Activated naive CD4-positive, alpha-beta T cell treated with anti-CD3 and anti-CD28 coated beads, Interleukin-2, amount 10 ng/mL, durations not matched to agents 7 days and 5 days (primary cell): ENCODE data around the gene GPATCH8.

Experiments used
- CTCF ChIA-PET: fragments of 350-600 bp; sonication (Branson Sonifier 250); formaldehyde crosslinking; loops from one replicate; lab custom pipeline; 2021; ENCODE audit warnings: antibody characterized with exemption; lab: Charles Lee
- DNase-seq: peaks from one replicate; pipeline ENCODE4 v3.0.0-alpha.2; 2020
- H3K27ac Mint-ChIP-seq: one replicate; pipeline ENCODE4 v1.8.0; 2021; ENCODE audit warnings: mild to moderate bottlenecking, moderate library complexity, mixed read lengths
- H3K27me3 Mint-ChIP-seq: one replicate; pipeline ENCODE4 v1.8.0; 2021; ENCODE audit warnings: mild to moderate bottlenecking, mixed read lengths
- H3K36me3 Mint-ChIP-seq: one replicate; pipeline ENCODE4 v1.8.0; 2021; ENCODE audit warnings: mixed read lengths
- H3K4me1 Mint-ChIP-seq: one replicate; pipeline ENCODE4 v1.8.0; 2021; ENCODE audit warnings: mixed read lengths
- H3K4me3 Mint-ChIP-seq: one replicate; pipeline ENCODE4 v1.8.0; 2021; ENCODE audit warnings: mild to moderate bottlenecking, moderate library complexity, mixed read lengths
- H3K9me3 Mint-ChIP-seq: one replicate; pipeline ENCODE4 v1.8.0; 2021; ENCODE audit warnings: mixed read lengths

GPATCH8 gene

GRCh38 chr17:44387804-44388203 lies 115.4 kb downstream of the GPATCH8 start:
- H3K27me3 Mint-ChIP-seq: peaks cover 62% of the 10 kb centered on the region
- CTCF ChIA-PET: interaction anchor here (0.6 kb wide), 1 partner anchor 178 kb away, joined by 3 read pairs; no protein-coding TSS in a partner anchor

GRCh38 chr17:44386182-44386525 lies 117.1 kb downstream of the GPATCH8 start:
- DNase-seq: no peak
- Mint-ChIP-seq H3K4me1 (peaks cover 15% of the 10 kb centered on the region), H3K4me3 (peak overlapping the region; percentile 69), H3K36me3 (no peaks in the 10 kb centered on the region), H3K27ac (no peak overlapping the region), H3K9me3 (no peaks in the 10 kb centered on the region), H3K27me3 (peaks cover 77% of the 10 kb centered on the region)
- CTCF ChIA-PET: interaction anchor here (2.2 kb wide), 1 partner anchor 137 kb away, joined by 12 read pairs; no protein-coding TSS in a partner anchor

More at GRCh38 chr17:44387804-44388203, 115.4 kb downstream of the GPATCH8 start:
- DNase-seq: no peak
- no peak overlapping the region for H3K27ac Mint-ChIP-seq
- H3K4me3 Mint-ChIP-seq: no peak overlapping the region
- H3K4me1 Mint-ChIP-seq: peaks cover 15% of the 10 kb centered on the region
- H3K36me3 Mint-ChIP-seq: no peaks in the 10 kb centered on the region
- no peaks in the 10 kb centered on the region for H3K9me3 Mint-ChIP-seq

GRCh38 chr17:44385287-44386181 lies 117.7 kb downstream of the GPATCH8 start:
- Mint-ChIP-seq H3K36me3 (no peaks in the 10 kb centered on the region), H3K9me3 (no peaks in the 10 kb centered on the region), H3K27me3 (peaks cover 83% of the 10 kb centered on the region), H3K4me3 (peak overlapping the region; percentile 69), H3K27ac (no peak overlapping the region), H3K4me1 (peaks cover 15% of the 10 kb centered on the region)
- DNase-seq: peak; percentile 91
- CTCF ChIA-PET: interaction anchor here (1.3 to 2.2 kb wide), 2 partner anchors 10 to 138 kb away, joined by 3 to 12 read pairs; no protein-coding TSS in a partner anchor

- CTCF ChIA-PET: interaction anchor here (1.3 to 2.2 kb wide), 2 partner anchors 9 to 138 kb away, joined by 3 to 12 read pairs; no protein-coding TSS in a partner anchor
- Mint-ChIP-seq H3K4me1 (peaks cover 15% of the 10 kb centered on the region), H3K27me3 (peaks cover 87% of the 10 kb centered on the region), H3K4me3 (peak overlapping the region; percentile 69), H3K36me3 (no peaks in the 10 kb centered on the region), H3K9me3 (no peaks in the 10 kb centered on the region), H3K27ac (no peak overlapping the region)
- DNase-seq: no peak
These were observed 118.4 kb downstream of the GPATCH8 start for GRCh38 chr17:44384823-44385286.

GRCh38 chr17:44384281-44384822 lies 118.9 kb downstream of the GPATCH8 start:
- Mint-ChIP-seq H3K36me3 (no peaks in the 10 kb centered on the region), H3K9me3 (no peaks in the 10 kb centered on the region), H3K27ac (no peak overlapping the region), H3K4me3 (peak overlapping the region; percentile 50), H3K4me1 (peaks cover 11% of the 10 kb centered on the region), H3K27me3 (peaks cover 82% of the 10 kb centered on the region)
- CTCF ChIA-PET: interaction anchor here (1.3 to 2.2 kb wide), 2 partner anchors 8 to 139 kb away, joined by 3 to 12 read pairs; no protein-coding TSS in a partner anchor
- no peak for DNase-seq

- CTCF ChIA-PET: no interaction called here
- Mint-ChIP-seq H3K9me3 (no peaks in the 10 kb centered on the region), H3K4me3 (no peak overlapping the region), H3K27me3 (peaks cover 77% of the 10 kb centered on the region), H3K27ac (no peak overlapping the region), H3K4me1 (peaks cover 9% of the 10 kb centered on the region), H3K36me3 (no peaks in the 10 kb centered on the region)
- DNase-seq: no peak
These were observed 119.3 kb downstream of the GPATCH8 start for GRCh38 chr17:44383861-44384260.

- H3K4me1 Mint-ChIP-seq: peaks cover 9% of the 10 kb centered on the region
- H3K27me3 Mint-ChIP-seq: peaks cover 80% of the 10 kb centered on the region
- no peak overlapping the region for H3K27ac Mint-ChIP-seq
- no peaks in the 10 kb centered on the region for H3K9me3 Mint-ChIP-seq
- DNase-seq: no peak
- no peaks in the 10 kb centered on the region for H3K36me3 Mint-ChIP-seq
- CTCF ChIA-PET: no interaction called here
- H3K4me3 Mint-ChIP-seq: no peak overlapping the region
These were observed 119.8 kb downstream of the GPATCH8 start for GRCh38 chr17:44383363-44383762.

- Mint-ChIP-seq H3K27me3 (peaks cover 80% of the 10 kb centered on the region), H3K4me1 (peaks cover 9% of the 10 kb centered on the region), H3K4me3 (no peak overlapping the region), H3K9me3 (no peaks in the 10 kb centered on the region), H3K27ac (no peak overlapping the region), H3K36me3 (no peaks in the 10 kb centered on the region)
- CTCF ChIA-PET: no interaction called here
- DNase-seq: no peak
These were observed 120.3 kb downstream of the GPATCH8 start for GRCh38 chr17:44382917-44383316.

GRCh38 chr17:44381810-44382305 lies 121.3 kb downstream of the GPATCH8 start:
- no peak overlapping the region for H3K4me3 Mint-ChIP-seq
- H3K27me3 Mint-ChIP-seq: peaks cover 77% of the 10 kb centered on the region
- H3K36me3 Mint-ChIP-seq: no peaks in the 10 kb centered on the region
- H3K27ac Mint-ChIP-seq: no peak overlapping the region
- DNase-seq: no peak
- CTCF ChIA-PET: no interaction called here
- H3K9me3 Mint-ChIP-seq: no peaks in the 10 kb centered on the region
- peaks cover 9% of the 10 kb centered on the region for H3K4me1 Mint-ChIP-seq

- H3K4me3 Mint-ChIP-seq: no peak overlapping the region
- peaks cover 6% of the 10 kb centered on the region for H3K4me1 Mint-ChIP-seq
- no peaks in the 10 kb centered on the region for H3K36me3 Mint-ChIP-seq
- no peaks in the 10 kb centered on the region for H3K9me3 Mint-ChIP-seq
- no peak for DNase-seq
- CTCF ChIA-PET: no interaction called here
- no peak overlapping the region for H3K27ac Mint-ChIP-seq
- H3K27me3 Mint-ChIP-seq: peaks cover 75% of the 10 kb centered on the region
These were observed 122.4 kb downstream of the GPATCH8 start for GRCh38 chr17:44380767-44381166.

- Mint-ChIP-seq H3K4me1 (peaks cover 5% of the 10 kb centered on the region), H3K27me3 (peaks cover 71% of the 10 kb centered on the region)
These were observed 123.3 kb downstream of the GPATCH8 start for GRCh38 chr17:44379887-44380286.

GRCh38 chr17:44378171-44378705 lies 125.0 kb downstream of the GPATCH8 start:
- Mint-ChIP-seq H3K27ac (no peak overlapping the region), H3K27me3 (peaks cover 70% of the 10 kb centered on the region), H3K36me3 (no peaks in the 10 kb centered on the region), H3K9me3 (no peaks in the 10 kb centered on the region), H3K4me1 (no peaks in the 10 kb centered on the region), H3K4me3 (no peak overlapping the region)
- CTCF ChIA-PET: no interaction called here
- DNase-seq: no peak

More at GRCh38 chr17:44379887-44380286, 123.3 kb downstream of the GPATCH8 start:
- Mint-ChIP-seq H3K27ac (no peak overlapping the region), H3K36me3 (no peaks in the 10 kb centered on the region), H3K4me3 (no peak overlapping the region), H3K9me3 (no peaks in the 10 kb centered on the region)
- CTCF ChIA-PET: no interaction called here
- no peak for DNase-seq

- H3K27me3 Mint-ChIP-seq: peaks cover 61% of the 10 kb centered on the region
- H3K27ac Mint-ChIP-seq: no peak overlapping the region
- H3K4me3 Mint-ChIP-seq: no peak overlapping the region
- no peak for DNase-seq
- H3K36me3 Mint-ChIP-seq: no peaks in the 10 kb centered on the region
- H3K9me3 Mint-ChIP-seq: no peaks in the 10 kb centered on the region
- CTCF ChIA-PET: interaction anchor here (0.8 to 2.3 kb wide), 6 partner anchors 8 to 78 kb away, joined by 3 to 7 read pairs (median 4); partner anchors contain the start of genes FAM171A2 and ITGA2B
- H3K4me1 Mint-ChIP-seq: no peaks in the 10 kb centered on the region
These were observed 126.4 kb downstream of the GPATCH8 start for GRCh38 chr17:44376779-44377178.

GRCh38 chr17:44376124-44376523 lies 127.1 kb downstream of the GPATCH8 start:
- Mint-ChIP-seq H3K27ac (no peak overlapping the region), H3K27me3 (peaks cover 61% of the 10 kb centered on the region), H3K4me1 (no peaks in the 10 kb centered on the region), H3K9me3 (no peaks in the 10 kb centered on the region), H3K36me3 (no peaks in the 10 kb centered on the region), H3K4me3 (no peak overlapping the region)
- DNase-seq: peak; percentile 43
- CTCF ChIA-PET: interaction anchor here (0.5 to 2.3 kb wide), 8 partner anchors 9 to 465 kb away, joined by 3 to 7 read pairs (median 4); partner anchors contain the start of genes FAM171A2 and ITGA2B
